GM12891 (cell line): ENCODE data around the gene ILDR2.

Source experiments
- POLR2A ChIP-seq: IDR thresholded peaks from 2 replicates; pipeline ENCODE4 v1.6.1; 2011; ENCODE audit warnings: low read depth, low read length, control low read depth
- POLR2AphosphoS5 ChIP-seq: IDR thresholded peaks from 2 replicates; pipeline ENCODE4 v1.6.1; 2011; ENCODE audit warnings: low read depth, low read length, control low read depth

GRCh38 chr1:166927701-166928100 lies 47.6 kb downstream of the ILDR2 start:
- TF ChIP-seq POLR2AphosphoS5 (no peak), POLR2A (no peak)
